ENCODE results near the gene ZMYND19.

DNA sequence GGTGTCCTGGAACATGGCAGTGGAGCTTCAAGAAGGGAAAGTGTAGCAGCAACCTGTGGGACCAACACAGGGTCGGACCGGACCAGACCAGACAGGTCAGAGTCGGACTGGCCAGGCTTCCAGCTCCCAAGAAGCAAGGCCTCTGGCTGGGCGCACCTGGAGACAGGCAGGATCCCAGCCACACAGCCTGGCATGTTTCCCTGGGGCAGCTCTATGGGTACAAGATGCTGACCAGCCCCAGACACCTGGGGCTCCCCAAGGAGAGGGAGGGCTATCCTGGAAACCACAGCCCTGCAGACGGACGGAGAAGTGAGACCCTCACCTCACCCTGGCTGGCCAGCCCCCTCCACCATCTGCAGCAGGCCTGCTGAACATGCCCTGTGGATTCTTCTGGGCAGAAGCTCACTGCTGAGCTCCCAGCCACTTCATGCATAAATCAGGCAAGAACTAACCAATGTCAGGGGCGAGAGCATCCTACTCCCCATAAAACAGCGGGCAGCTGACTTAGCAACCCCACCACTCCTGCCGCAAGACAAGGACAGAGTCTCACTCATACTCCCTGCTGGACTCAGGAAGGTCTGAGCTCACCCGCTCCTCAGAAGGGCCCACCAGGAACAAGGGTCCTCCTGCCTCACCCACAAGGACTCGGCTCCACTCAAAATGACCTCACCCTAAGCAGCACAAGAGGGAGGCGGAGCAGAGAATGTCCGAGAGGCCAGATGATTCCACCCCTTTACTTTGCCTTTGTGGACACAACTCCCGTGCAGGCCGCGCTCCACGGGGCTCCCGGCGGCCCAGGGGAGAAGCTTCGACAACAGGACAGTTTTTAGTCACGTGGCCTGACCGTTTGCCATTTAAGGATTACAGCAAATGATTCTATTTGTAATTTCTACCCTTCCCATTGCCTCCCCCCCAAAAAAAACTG lies 8.7 kb downstream of the ZMYND19 start:
- TF ChIP-seq GATA2 (IDR thresholded peaks at IDR 0.05; ENCODE audit: low read depth, low read length) (no peak), GATA3 (IDR thresholded peaks at IDR 0.05; ENCODE audit: low read depth, low read length) (no peak)

Measured in SH-SY5Y (cell line).